GM12874 (cell line): ENCODE data around the gene MIXL1.

Experiments
- CTCF ChIP-seq: IDR thresholded peaks from 2 replicates; pipeline ENCODE4 v1.5.1; 2011; ENCODE audit warnings: low read depth, mild to moderate bottlenecking, control low read depth, low read length, moderate library complexity; ENCODE audit not compliant: insufficient read depth

Gene MIXL1

GRCh38 chr1:226261818-226262217, 38.4 kb downstream of the MIXL1 start:
- no peak for TF ChIP-seq CTCF

GRCh38 chr1:226268421-226269124, 45.1 kb downstream of the MIXL1 start:
- no peak for TF ChIP-seq CTCF

GRCh38 chr1:226274138-226274537, 50.7 kb downstream of the MIXL1 start:
- TF ChIP-seq CTCF: no peak

GRCh38 chr1:226276077-226276682, 52.7 kb downstream of the MIXL1 start:
- no peak for TF ChIP-seq CTCF
